DND-41 (cell line): ENCODE results near the gene ARHGDIB.

ENCODE experiments used
- CTCF ChIP-seq: IDR thresholded peaks from 2 replicates; pipeline ENCODE4 v1.5.1; 2012; ENCODE audit warnings: borderline replicate concordance, low read length, moderate library complexity, mild to moderate bottlenecking; ENCODE audit not compliant: poor library complexity, severe bottlenecking; ENCODE audit errors: extremely low read depth
- EZH2 ChIP-seq: IDR thresholded peaks from 3 replicates; pipeline ENCODE4 v1.6.1; 2012; ENCODE audit warnings: borderline replicate concordance, low read depth, mild to moderate bottlenecking, moderate library complexity, low read length, inconsistent platforms; ENCODE audit not compliant: severe bottlenecking

DNA sequence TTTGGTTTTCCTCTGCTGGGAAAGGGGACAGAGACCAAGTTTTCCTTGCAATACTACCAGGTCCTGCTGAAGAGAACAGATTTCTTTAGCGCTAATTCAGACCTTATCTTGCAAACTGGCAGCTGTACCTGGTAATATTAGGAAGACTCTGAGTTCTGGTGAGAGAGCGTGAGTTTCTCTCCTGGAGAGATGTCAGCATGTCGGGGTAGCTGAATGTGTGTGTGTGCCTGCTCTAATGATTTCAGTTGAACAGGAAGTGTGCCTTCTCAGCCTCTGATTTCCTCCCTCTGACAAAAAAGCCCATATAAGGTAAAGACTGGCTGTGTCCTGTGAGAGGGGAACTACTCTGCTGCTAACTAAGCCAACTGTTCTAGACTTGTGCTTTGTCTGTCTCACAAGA, 12.7 kb downstream of the ARHGDIB start:
- TF ChIP-seq CTCF (no peak), EZH2 (no peak)
